ENCODE results near the gene ARHGAP25.

GRCh38 chr2:68696554-68696953, 38.1 kb upstream of the ARHGAP25 start:
- TF ChIP-seq, protein P1, sequence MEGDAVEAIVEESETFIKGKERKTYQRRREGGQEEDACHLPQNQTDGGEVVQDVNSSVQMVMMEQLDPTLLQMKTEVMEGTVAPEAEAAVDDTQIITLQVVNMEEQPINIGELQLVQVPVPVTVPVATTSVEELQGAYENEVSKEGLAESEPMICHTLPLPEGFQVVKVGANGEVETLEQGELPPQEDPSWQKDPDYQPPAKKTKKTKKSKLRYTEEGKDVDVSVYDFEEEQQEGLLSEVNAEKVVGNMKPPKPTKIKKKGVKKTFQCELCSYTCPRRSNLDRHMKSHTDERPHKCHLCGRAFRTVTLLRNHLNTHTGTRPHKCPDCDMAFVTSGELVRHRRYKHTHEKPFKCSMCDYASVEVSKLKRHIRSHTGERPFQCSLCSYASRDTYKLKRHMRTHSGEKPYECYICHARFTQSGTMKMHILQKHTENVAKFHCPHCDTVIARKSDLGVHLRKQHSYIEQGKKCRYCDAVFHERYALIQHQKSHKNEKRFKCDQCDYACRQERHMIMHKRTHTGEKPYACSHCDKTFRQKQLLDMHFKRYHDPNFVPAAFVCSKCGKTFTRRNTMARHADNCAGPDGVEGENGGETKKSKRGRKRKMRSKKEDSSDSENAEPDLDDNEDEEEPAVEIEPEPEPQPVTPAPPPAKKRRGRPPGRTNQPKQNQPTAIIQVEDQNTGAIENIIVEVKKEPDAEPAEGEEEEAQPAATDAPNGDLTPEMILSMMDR (conservative IDR thresholded peaks at IDR 0.05; ENCODE audit: low read depth in 2 of 2), result no peak
- TF ChIP-seq EZH2 (IDR thresholded peaks at IDR 0.05; ENCODE audit: low read depth, unreplicated experiment), result no peak
- no peak for TF ChIP-seq EZH2phosphoT487 (IDR thresholded peaks at IDR 0.05; ENCODE audit: unreplicated experiment)
- TF ChIP-seq NANOG (IDR thresholded peaks at IDR 0.05; ENCODE audit: borderline replicate concordance), result peak; percentile 57; the same call in 1 of the 2 replicates
- TF ChIP-seq JUNB (IDR thresholded peaks at IDR 0.05; ENCODE audit: unreplicated experiment), result no peak
- no peak for TF ChIP-seq POLR2AphosphoS5 (IDR thresholded peaks at IDR 0.05; ENCODE audit: low read depth)
